Testis (tissue), 2 donors: ENCODE measurements around the gene EHF.

ENCODE experiments used
- POLR2A ChIP-seq: fragments of 450-650 bp; IDR thresholded peaks from one replicate; pipeline ENCODE4 v1.6.1; 2017; ENCODE audit warnings: antibody characterized with exemption, mild to moderate bottlenecking, moderate library complexity
- TF ChIP-seq, protein P1 (sequence below), 3 experiments: fragments of 450-650 bp in 2 of 3; fragments of 200-600 bp in 1 of 3; sonication (generic) in 1 of 3; IDR thresholded peaks; one replicate each; pipeline ENCODE4 v1.5.1; 2016 to 2019; ENCODE audit warnings: antibody characterized with exemption in 3 of 3, mild to moderate bottlenecking in 2 of 3, moderate library complexity in 1 of 3

DNA sequence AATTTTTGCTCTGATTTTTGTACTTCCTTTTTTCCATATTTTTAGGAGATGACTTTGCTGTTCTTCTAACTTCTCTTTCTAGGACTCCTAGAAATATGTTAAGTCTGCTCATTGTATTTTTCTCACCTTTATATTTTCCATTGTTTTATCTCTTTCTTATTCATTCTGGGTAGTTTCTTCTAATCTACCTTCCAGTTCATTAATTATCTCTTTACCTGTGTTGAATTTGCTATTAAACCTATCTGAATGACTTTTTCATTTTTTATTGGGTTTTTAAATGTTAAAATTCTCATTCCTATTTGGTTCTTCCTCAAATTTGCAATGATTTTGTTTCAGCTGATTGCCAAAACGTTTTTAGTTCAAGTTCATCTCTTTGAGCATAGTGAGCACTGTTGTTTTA, 27.8 kb upstream of the EHF start:
- TF ChIP-seq, protein P1, sequence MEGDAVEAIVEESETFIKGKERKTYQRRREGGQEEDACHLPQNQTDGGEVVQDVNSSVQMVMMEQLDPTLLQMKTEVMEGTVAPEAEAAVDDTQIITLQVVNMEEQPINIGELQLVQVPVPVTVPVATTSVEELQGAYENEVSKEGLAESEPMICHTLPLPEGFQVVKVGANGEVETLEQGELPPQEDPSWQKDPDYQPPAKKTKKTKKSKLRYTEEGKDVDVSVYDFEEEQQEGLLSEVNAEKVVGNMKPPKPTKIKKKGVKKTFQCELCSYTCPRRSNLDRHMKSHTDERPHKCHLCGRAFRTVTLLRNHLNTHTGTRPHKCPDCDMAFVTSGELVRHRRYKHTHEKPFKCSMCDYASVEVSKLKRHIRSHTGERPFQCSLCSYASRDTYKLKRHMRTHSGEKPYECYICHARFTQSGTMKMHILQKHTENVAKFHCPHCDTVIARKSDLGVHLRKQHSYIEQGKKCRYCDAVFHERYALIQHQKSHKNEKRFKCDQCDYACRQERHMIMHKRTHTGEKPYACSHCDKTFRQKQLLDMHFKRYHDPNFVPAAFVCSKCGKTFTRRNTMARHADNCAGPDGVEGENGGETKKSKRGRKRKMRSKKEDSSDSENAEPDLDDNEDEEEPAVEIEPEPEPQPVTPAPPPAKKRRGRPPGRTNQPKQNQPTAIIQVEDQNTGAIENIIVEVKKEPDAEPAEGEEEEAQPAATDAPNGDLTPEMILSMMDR (IDR thresholded peaks at IDR 0.05), result no peak
- TF ChIP-seq POLR2A, result no peak
